Glomerular endothelial cell (primary cell): ENCODE measurements around the gene EEF1AKMT1. TPM values are rescaled to one million over a fixed set of nuclear protein-coding genes. Genes with fewer than 3 reads are reported as not detected.
A peak's percentile ranks its signal among the peaks of the same experiment; 100 is the strongest.

Experiments used
- DNase-seq: peaks from one replicate; pipeline ENCODE4 v3.0.0-alpha.2; 2011; ENCODE audit warnings: low read depth, low spot score; ENCODE audit errors: extremely low read depth
- total RNA-seq: library from RNA; depleted of rRNA; stranded (reverse); fragments of >200 nt; gene quantifications from 2 replicates; pipeline ENCODE4 v1.2.3, GENCODE V29; 2015

Gene EEF1AKMT1, protein sequence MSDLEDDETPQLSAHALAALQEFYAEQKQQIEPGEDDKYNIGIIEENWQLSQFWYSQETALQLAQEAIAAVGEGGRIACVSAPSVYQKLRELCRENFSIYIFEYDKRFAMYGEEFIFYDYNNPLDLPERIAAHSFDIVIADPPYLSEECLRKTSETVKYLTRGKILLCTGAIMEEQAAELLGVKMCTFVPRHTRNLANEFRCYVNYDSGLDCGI
- total RNA-seq: 10.7 and 14.3 TPM in 2 replicates

DNA sequence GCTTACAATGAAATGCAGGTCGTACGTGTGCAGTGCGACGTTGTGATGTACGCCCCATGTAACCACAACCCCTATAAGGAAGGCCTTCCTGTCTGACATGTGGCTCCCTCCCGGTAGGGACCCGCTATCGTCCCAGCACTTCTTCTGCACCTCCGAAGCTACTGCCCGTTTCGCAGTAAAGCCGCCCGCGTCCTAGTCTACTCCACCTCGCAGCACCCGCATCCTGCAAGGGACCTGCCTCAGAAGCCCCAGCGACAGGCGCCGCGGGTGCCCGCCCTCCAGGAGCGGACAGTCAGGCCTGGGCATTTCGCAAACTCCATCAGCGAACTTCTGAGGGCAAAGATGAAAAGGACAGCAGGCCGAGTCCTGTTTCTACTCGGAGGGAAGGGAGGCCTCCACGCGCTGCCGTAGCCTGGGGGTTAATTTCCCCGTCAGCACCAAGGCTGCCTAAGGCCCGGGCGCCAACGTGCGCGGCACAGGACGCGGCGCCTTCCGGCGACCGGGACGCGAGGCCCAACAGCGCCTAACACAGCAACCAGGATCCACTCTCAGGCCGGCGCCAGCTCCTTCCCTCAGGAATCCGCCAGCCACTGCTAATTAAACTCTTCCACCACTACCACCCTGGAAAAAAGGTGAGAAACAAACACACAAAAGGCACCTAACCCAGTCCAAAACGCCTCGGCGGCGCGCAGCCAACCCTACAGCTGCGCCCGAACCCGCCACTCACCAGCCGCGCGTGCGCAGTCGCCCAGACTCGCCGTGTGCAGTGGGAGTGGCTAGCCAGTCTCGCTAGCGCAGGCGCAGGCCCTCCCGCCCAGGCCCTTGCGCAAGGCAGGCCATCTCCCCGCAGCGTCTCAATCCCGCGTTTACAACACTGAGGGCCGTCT lies at the start of gene EEF1AKMT1:
EEF1AKMT1 (minus strand) TSS at position 768 of the 887 bp plus-strand sequence. CDS start 16,363 bp downstream, outside the sequence.
- DNase-seq: peak; percentile 50

GRCh38 chr13:20823071-20823470 lies 49.3 kb upstream of the EEF1AKMT1 start:
- DNase-seq: no peak

GRCh38 chr13:20822406-20822805 lies 48.6 kb upstream of the EEF1AKMT1 start:
- no peak for DNase-seq

DNA sequence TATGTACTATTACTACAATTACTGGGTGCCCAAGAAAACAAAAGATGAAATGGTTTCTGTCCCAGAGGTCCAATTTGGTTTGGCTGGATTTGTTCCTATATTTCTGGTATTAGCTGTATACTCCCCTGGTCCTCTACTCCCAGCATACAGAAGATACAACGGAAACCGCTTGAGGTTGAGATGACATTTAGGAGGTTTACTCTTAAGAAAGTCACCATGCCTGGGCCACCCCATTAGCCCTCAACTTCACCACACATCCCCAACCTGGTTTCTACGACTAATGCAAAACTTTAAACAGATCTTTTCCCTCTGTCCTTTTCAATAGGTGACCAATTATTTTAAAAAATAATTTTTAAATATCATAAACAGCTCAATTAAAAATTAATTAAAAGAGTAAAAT lies 46.0 kb upstream of the EEF1AKMT1 start:
- no peak for DNase-seq

DNA sequence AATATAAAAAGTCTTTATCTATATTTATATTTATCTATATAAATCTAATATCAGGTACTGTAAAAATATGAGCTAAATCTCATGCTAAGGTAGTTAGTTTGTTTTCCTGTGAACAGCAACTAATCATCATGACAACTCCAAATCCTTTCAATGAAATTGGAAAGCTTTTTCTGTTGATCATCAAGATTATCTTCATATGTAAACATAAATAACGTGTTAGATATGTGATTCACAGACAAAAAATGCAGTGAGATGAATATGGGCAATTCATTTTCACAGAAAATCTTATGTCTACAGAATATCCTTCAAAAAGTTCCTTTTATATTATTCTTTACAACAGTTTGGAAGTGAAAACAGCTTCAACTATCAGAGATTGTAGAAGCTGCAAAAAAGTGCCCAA lies 41.7 kb upstream of the EEF1AKMT1 start:
- DNase-seq: no peak

DNA sequence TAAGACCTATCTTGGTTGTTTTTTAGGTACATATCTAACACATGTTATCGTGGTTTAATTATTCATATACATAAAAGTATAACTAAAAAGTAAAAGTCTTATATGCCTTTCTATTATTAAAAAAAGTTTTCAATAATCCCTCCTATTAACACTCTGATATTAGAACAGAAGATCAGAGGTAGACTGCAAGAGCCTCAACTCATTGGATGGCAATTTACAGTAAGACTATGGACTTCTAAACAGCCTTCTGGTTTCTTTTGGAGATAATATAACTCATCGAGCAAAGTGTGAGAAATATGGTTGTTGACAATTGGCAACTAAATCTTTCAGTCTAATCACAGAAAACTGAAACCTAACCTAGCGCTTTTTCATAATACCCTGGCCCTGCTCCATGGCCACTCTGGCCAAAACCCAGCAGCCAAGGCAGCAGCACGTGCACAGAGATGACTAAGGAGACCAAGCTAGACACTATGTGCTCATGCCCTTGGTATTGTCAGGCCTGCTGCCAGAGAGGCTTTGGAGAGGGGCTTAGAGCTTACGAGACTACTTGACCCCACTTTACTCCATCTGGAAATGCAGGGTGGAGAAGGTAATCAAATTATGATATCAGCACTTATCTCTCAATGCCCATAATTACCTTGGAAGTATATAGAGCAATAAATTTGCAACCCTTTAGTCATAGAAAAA lies 40.6 kb upstream of the EEF1AKMT1 start:
- peak; percentile 91 for DNase-seq

GRCh38 chr13:20812890-20813289 lies 39.1 kb upstream of the EEF1AKMT1 start:
- DNase-seq: no peak

- no peak for DNase-seq
Measured at GRCh38 chr13:20810808-20811207, 37.0 kb upstream of the EEF1AKMT1 start.

- no peak for DNase-seq
Measured at GRCh38 chr13:20808874-20809273, 35.1 kb upstream of the EEF1AKMT1 start.

DNA sequence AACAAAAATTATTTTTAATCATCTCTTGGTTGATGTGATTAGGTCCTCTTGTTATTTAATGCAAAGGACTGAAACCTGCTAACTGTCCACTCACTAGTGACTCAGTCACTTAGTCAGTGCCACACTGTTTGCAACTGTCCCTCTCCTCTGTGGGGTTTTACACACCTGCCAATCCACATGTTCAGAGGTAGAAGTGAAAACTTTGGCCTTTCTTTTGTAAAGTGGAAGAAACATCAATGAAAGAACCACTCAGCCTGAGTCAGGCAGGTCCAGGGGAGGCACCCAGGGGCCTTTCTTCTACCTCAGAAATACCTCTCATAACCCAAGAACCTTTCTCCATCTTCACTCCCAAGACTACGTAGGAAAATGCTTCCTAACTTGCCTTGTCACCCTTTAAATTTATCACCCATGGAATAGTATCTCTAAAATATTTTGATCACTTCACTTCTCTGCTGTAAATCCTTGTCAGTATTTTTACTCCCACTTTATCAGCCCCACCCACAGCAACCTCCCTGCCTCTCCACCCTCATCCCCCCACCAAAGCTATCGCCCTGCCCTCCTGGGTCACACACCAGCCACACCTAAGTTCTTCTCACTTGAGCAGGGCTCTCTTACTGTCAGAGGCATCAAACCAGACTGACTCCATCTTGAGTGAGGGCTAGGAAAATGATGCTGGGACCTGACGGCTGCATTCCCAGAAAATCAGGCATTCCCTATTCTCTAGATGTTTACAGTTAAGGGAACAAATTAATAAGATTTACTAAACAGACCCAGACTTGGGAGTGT lies 29.6 kb upstream of the EEF1AKMT1 start:
- DNase-seq: no peak

- DNase-seq: no peak
Measured at GRCh38 chr13:20801707-20802106, 27.9 kb upstream of the EEF1AKMT1 start.

GRCh38 chr13:20799726-20800416 lies 26.1 kb upstream of the EEF1AKMT1 start:
- no peak for DNase-seq

DNA sequence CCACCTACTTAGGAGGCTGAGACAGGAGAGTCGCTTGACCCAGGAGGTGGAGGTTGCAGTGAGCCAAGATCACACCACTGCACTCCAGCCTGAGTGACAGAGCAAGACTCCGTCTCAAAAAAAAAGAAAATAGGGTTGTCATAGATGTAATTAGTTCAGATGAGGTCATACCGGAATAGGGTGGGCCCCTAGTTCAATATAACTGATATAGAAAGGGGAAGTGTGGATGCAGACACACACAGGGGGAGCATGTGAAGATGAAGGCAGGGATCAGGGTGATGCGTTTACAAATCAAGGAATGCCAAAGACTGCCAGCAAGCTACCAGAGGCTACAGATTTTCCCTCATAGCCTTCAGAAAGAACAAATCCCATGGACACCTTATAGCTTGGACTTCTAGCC lies 24.3 kb upstream of the EEF1AKMT1 start:
- no peak for DNase-seq

GRCh38 chr13:20796791-20797508 lies 23.2 kb upstream of the EEF1AKMT1 start:
- DNase-seq: no peak

DNA sequence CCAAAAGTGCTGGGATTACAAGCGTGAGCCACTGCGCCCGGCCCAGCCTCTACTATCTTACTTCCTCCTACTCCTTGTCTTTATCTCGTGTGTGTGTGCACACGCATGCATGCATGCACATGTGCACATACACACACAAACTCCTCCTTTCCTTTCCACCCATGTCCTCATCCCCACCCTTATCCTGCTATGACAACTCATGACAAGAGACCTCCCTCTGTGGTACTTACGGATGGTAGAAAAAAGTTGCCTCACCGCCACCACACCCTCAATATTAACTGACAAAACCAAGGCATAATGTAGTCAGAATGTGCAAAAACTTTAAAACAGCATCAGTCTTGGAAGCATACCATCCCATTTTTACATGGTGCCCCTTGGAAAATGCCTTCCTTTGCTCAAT lies 15.9 kb upstream of the EEF1AKMT1 start:
- DNase-seq: no peak

- DNase-seq: no peak
Measured at GRCh38 chr13:20788312-20788711, 14.6 kb upstream of the EEF1AKMT1 start.

GRCh38 chr13:20787180-20787579 lies 13.4 kb upstream of the EEF1AKMT1 start:
- DNase-seq: no peak

GRCh38 chr13:20782116-20782708 lies 8.5 kb upstream of the EEF1AKMT1 start:
- DNase-seq: no peak

DNA sequence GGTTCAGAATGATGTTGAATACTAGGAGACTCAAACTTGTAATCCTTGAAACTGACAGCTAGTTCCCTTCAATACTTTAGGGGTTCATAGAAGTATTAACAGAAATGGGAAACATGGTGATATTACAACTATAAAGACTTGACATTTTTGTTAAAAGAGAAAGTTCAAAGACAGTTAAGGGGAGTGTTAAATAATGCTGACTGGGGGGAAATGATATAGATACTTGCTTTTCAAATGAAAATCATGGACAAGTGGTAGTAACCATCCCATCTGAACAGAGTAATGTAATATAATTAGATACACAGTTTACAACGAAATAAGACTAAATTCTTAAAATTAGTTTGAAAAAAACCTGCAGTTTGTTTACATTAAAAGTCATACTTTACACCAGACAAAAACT lies 6.6 kb upstream of the EEF1AKMT1 start:
- no peak for DNase-seq
